ENCODE data around the gene PRRT4.

- TF ChIP-seq ESRRG (CRISPR knock-in tag; IDR thresholded peaks at IDR 0.05): no peak
- TF ChIP-seq TCF4 (CRISPR knock-in tag; IDR thresholded peaks at IDR 0.05; ENCODE audit: borderline replicate concordance): no peak
- no peak for TF ChIP-seq ZNF8 (CRISPR knock-in tag; IDR thresholded peaks at IDR 0.05)
- TF ChIP-seq ISL1 (CRISPR knock-in tag; IDR thresholded peaks at IDR 0.05): no peak
- no peak for TF ChIP-seq RARB (CRISPR knock-in tag; IDR thresholded peaks at IDR 0.05)
Measured at GRCh38 chr7:128373606-128374005, 12.1 kb upstream of the PRRT4 start.

All from SK-N-SH treated with all-trans-retinoic acid at 6 μM for 48 hours (cell line).